Renal pelvis (tissue), 4 donors: ENCODE measurements around the gene ZNF883. TPM values are rescaled to one million over a fixed set of nuclear protein-coding genes. Genes with fewer than 3 reads are reported as not detected.
A peak's percentile ranks its signal among the peaks of the same experiment; 100 is the strongest.

ENCODE experiments used
- DNase-seq: peaks from one replicate; pipeline ENCODE4 v3.0.0-alpha.2; 2013
- polyA plus RNA-seq, 3 donors: library from polyadenylated mRNA; unstranded; fragments of 120-200 nt; gene quantifications; one replicate each; pipeline ENCODE4 v1.2.1, GENCODE V29; 2013; ENCODE audit not compliant: insufficient read length in 3 of 3

ZNF883 gene
- polyA plus RNA-seq, 3 donors = 7.1 to 10.4 (median 8.3) TPM

GRCh38 chr9:112933696-112934095, 78.3 kb downstream of the ZNF883 start:
- no peak for DNase-seq

- peak; percentile 21 for DNase-seq
These were observed 86.8 kb downstream of the ZNF883 start for GRCh38 chr9:112925058-112925641.

- DNase-seq = peak; percentile 19
These were observed 90.4 kb downstream of the ZNF883 start for GRCh38 chr9:112921549-112921948.

- no peak for DNase-seq
These were observed 94.0 kb downstream of the ZNF883 start for GRCh38 chr9:112917987-112918362.

- no peak for DNase-seq
These were observed 94.7 kb downstream of the ZNF883 start for GRCh38 chr9:112917047-112917986.

GRCh38 chr9:112914524-112914923, 97.5 kb downstream of the ZNF883 start:
- no peak for DNase-seq

- DNase-seq = no peak
These were observed 98.7 kb downstream of the ZNF883 start for GRCh38 chr9:112913326-112913725.

- DNase-seq = no peak
These were observed 99.4 kb downstream of the ZNF883 start for GRCh38 chr9:112912636-112913035.

GRCh38 chr9:112911736-112912135, 100.3 kb downstream of the ZNF883 start:
- DNase-seq = no peak

Other genes starting within 250 kb of the ZNF883 start
- under 1 TPM; 0.16 to 0.43 (median 0.17) TPM for gene SLC46A2, start 121.3 kb downstream of the ZNF883 start, polyA plus RNA-seq
- 10 to 100 TPM in 2 of 3 donors, 1 to 10 TPM in 1; 9.6 to 12.2 (median 10.8) TPM for gene ZFP37, start 44.5 kb upstream of the ZNF883 start, polyA plus RNA-seq
- gene SLC31A2, start 138.8 kb upstream of the ZNF883 start, polyA plus RNA-seq = 1 to 10 TPM; 2.5 to 3.8 (median 3.3) TPM
- gene FKBP15, start 209.1 kb upstream of the ZNF883 start, polyA plus RNA-seq = 10 to 100 TPM; 31.4 to 33.1 (median 32.8) TPM
- gene SLC31A1, start 209.4 kb upstream of the ZNF883 start, polyA plus RNA-seq = 10 to 100 TPM; 18.7 to 30.3 (median 23.8) TPM